ENCODE results near the gene KPNA2.

GRCh38 chr17:68015081-68015723, 20.3 kb upstream of the KPNA2 start:
- no peak for TF ChIP-seq SIN3A (IDR thresholded peaks at IDR 0.05; ENCODE audit: low read depth, low read length)
- TF ChIP-seq EGR1 (IDR thresholded peaks at IDR 0.05; ENCODE audit: borderline replicate concordance in 1 of 2, low read depth in 2 of 2, low read length in 2 of 2), result no peak
- TF ChIP-seq CTCF (IDR thresholded peaks at IDR 0.05 in 2 of 3, conservative IDR thresholded peaks at IDR 0.05 in 1 of 3; ENCODE audit: control insufficient read depth in 2 of 3, extremely low read depth in 1 of 3, insufficient read depth in 1 of 3, low read depth in 3 of 3, low read length in 3 of 3), result no peak
- no peak for TF ChIP-seq POLR2A (IDR thresholded peaks at IDR 0.05; ENCODE audit: low read depth, low read length)
- TF ChIP-seq RAD21 (IDR thresholded peaks at IDR 0.05; ENCODE audit: insufficient read depth, low read depth, low read length), result no peak
- no peak for TF ChIP-seq EED (IDR thresholded peaks at IDR 0.05; ENCODE audit: low read depth)
- TF ChIP-seq EZH2 (IDR thresholded peaks at IDR 0.05; ENCODE audit: borderline replicate concordance, control insufficient read depth, low read depth, low read length), result no peak

Data from GM12878 (cell line).